Stimulated activated naive B cell treated with anti-CD40 and anti-IgM and Interleukin-4, amounts not matched to agents 10 μg/mL and 1 μg/mL and 100 μg/mL, for 72 hours (primary cell): ENCODE data around the gene HPS1.

ENCODE experiments used
- ATAC-seq, 2 donors: fragments of 150-1000 bp; cut with Tn5 transposase; replicated peaks; 2 replicates each; pipeline ENCODE4 v1.10.0; 2021; ENCODE audit warnings: moderate library complexity in 1 of 2
- DNase-seq: peaks from one replicate; pipeline ENCODE4 v3.0.0; 2021
- H3K27ac Mint-ChIP-seq: one replicate; pipeline ENCODE4 v1.8.0; 2022; ENCODE audit warnings: mild to moderate bottlenecking, mixed read lengths
- H3K27me3 Mint-ChIP-seq, 2 donors: one replicate each; pipeline ENCODE4 v1.8.0; 2022; ENCODE audit warnings: mixed read lengths in 2 of 2
- H3K36me3 Mint-ChIP-seq, 2 donors: one replicate each; pipeline ENCODE4 v1.8.0; 2022; ENCODE audit warnings: mixed read lengths in 2 of 2, mild to moderate bottlenecking in 1 of 2
- H3K4me1 Mint-ChIP-seq, 2 donors: one replicate each; pipeline ENCODE4 v1.8.0; 2022; ENCODE audit warnings: mixed read lengths in 2 of 2, mild to moderate bottlenecking in 1 of 2
- H3K4me3 Mint-ChIP-seq, 2 donors: one replicate each; pipeline ENCODE4 v1.8.0; 2022; ENCODE audit warnings: mild to moderate bottlenecking in 2 of 2, mixed read lengths in 2 of 2, moderate library complexity in 1 of 2
- H3K9me3 Mint-ChIP-seq, 2 donors: one replicate each; pipeline ENCODE4 v1.8.0; 2022; ENCODE audit warnings: mixed read lengths in 2 of 2, mild to moderate bottlenecking in 1 of 2

The HPS1 gene

DNA sequence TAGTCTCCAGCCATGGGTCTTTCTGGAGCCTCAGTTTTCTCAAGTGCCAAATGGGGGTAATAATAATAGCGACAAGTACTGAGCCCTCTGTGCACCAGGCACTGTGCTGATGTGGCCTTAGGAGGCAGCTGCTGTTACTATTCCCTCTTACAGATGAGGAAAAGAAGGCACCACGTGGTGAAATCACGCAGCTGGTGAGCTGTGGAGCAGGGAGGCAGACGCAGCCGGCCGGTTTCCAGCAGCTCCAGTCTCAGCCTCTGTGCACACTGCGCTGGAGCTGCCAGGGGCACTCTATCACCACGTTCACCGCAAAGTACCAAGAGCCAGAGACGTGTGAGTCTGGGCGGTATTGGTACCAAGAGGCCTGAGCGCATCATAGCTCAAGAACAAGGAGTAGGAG, 41.3 kb downstream of the HPS1 start:
- H3K27me3 Mint-ChIP-seq: no peaks in the 10 kb centered on the region
- H3K27ac Mint-ChIP-seq: no peak overlapping the region
- DNase-seq (no peak), ATAC-seq (no peak)
- no peak overlapping the region for H3K4me3 Mint-ChIP-seq
- H3K9me3 Mint-ChIP-seq: no peaks in the 10 kb centered on the region
- peaks cover 8 to 10% of the 10 kb centered on the region in 2 donors for H3K4me1 Mint-ChIP-seq
- peaks cover 2 to 11% of the 10 kb centered on the region in 2 donors for H3K36me3 Mint-ChIP-seq

DNA sequence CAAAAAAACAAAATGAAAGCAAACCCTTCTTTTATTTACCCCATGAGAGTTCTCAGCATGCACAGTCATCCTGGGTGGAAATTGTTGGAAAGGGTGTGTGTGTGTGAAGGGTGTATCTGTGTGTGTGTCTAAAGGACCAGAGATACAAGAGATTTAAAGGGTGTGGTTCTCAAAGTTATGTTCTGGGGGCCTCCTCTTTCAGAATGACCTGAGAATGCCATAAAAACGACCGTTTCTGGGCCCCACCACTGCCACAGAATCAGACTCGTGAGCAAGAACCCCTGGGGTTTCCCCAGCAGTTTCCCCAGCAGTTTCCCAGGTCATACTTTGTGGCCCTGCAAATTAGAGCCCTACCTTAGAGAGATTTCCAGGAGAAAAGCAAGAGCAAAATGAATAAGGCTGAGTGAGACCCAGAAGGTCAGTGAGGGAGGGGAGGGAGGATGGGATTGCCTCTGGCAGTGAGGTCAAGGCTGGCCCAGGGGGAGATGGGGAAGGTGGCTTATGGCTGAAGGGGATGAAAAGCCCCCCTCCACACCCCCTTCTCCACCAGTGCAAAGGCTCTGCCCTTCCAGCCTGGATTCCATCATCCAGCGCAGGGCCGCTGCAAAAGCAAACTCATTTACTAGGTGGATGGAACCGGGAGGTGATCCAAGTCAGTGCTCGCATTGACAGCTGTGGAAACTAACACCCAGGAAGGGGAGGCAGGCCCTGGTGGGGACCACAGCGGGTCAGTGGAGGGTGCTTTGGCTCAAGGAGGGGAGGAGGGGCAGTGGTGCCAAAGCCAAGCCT, 42.0 kb downstream of the HPS1 start:
- no peaks in the 10 kb centered on the region for H3K27me3 Mint-ChIP-seq
- peak overlapping the region; percentile 42 for H3K27ac Mint-ChIP-seq
- H3K4me1 Mint-ChIP-seq: peaks cover 8 to 10% of the 10 kb centered on the region in 2 donors
- H3K4me3 Mint-ChIP-seq: peak overlapping the region in 1 of 2 donors; percentile 8
- H3K36me3 Mint-ChIP-seq: peaks cover 2 to 11% of the 10 kb centered on the region in 2 donors
- DNase-seq (no peak), ATAC-seq (peak; percentile 38 to 67)
- H3K9me3 Mint-ChIP-seq: no peaks in the 10 kb centered on the region

DNA sequence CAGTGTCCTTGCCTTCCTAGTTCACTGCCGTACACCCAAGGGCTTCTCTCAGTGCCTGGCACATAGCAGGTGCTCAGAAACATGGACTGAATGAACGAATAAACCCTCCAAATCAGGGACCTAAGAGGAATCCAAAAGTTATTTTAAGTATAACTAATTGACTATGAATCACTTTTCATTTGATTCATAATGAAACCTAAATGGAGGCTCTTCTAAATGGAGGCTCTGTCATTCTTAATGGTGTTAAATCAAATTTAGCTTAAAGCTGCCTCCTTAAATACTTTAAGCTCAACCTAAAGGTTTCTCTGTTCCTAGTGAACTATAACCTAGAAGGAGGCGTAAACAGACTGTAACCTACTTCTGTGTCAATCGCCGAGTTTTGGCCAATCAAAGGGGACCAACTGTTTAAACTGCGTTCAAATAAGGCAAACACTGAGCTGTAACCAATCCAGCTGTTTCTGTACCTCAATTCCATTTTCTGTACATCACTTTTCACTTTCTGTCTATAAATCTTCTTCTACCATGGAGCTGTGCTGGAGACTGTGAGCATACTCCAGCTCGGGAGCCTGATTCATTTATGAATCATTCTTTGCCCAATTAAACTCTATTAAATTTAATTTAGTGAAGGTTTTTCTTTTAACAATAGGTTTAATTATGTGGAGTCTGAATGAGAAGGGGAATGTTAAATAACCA, 42.8 kb downstream of the HPS1 start:
- H3K27ac Mint-ChIP-seq: no peak overlapping the region
- H3K4me3 Mint-ChIP-seq: no peak overlapping the region
- no peaks in the 10 kb centered on the region for H3K27me3 Mint-ChIP-seq
- no peaks in the 10 kb centered on the region for H3K9me3 Mint-ChIP-seq
- ATAC-seq: no peak
- DNase-seq: no peak
- peaks cover 2 to 11% of the 10 kb centered on the region in 2 donors for H3K36me3 Mint-ChIP-seq
- peaks cover 6 to 8% of the 10 kb centered on the region in 2 donors for H3K4me1 Mint-ChIP-seq

DNA sequence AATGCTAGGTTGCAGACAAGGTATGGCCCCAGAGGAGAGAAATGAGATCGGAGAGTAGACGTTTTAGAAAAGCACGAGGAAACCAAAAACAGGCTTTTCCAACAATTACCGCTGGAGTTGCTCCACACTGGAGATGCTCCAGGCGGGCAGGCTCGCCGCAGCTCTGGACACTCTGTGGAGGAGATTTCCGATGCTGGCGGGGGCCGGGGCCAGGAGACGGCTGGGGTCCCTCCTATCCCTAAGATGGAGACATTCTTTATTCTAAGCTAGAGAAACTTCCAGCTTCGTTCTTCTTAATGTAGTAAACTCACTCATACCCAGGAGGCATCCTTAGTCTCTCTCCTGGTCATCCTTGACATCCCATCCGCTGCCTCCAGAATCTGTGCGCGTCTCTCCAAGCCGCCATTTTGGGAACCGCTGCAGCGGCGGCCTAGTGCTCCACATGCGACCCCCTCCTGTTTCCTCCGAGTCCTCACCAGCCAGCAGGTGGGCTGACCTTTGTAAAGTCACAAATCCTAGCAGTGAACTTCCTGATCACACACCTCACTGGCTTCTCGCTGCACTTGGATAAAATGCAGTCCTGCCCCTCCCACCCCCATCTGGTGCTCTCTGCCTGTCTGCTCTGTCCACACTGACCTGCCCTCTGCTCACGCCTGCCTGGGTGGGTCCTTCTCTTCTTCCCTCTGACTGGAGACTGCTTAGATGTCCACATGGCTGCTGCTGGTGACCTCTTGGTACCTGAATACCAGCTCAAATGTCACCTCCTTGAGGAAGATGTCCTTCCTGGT, 43.6 kb downstream of the HPS1 start:
- DNase-seq: no peak
- peaks cover 2 to 11% of the 10 kb centered on the region in 2 donors for H3K36me3 Mint-ChIP-seq
- no peaks in the 10 kb centered on the region for H3K9me3 Mint-ChIP-seq
- H3K4me3 Mint-ChIP-seq: no peak overlapping the region
- no peak overlapping the region for H3K27ac Mint-ChIP-seq
- no peaks in the 10 kb centered on the region for H3K27me3 Mint-ChIP-seq
- ATAC-seq: no peak
- peaks cover 5 to 8% of the 10 kb centered on the region in 2 donors for H3K4me1 Mint-ChIP-seq

DNA sequence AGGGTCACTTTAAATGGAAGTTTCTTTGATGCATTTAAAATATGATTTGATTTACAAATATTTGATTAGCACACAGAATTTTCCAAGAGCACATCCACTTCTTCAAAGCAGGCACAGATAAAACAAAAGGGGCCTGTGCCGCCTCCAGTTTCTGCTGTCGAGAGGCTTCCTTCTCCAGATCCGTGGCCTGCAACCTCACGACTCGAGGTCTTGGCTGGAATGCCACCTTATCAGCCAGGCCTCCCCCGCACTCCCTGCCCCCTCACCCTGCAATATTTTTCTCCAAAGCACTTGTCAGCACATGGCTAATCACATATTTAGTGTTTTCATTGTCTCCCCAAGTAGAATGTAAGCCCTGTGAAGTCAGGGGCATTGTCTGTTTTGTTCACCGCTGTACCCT, 44.3 kb downstream of the HPS1 start:
- Mint-ChIP-seq H3K4me3 (no peak overlapping the region), H3K27me3 (no peaks in the 10 kb centered on the region), H3K36me3 (peaks cover 2 to 11% of the 10 kb centered on the region in 2 donors), H3K4me1 (peaks cover 5 to 8% of the 10 kb centered on the region in 2 donors), H3K27ac (no peak overlapping the region), H3K9me3 (no peaks in the 10 kb centered on the region)
- ATAC-seq (no peak), DNase-seq (no peak)

DNA sequence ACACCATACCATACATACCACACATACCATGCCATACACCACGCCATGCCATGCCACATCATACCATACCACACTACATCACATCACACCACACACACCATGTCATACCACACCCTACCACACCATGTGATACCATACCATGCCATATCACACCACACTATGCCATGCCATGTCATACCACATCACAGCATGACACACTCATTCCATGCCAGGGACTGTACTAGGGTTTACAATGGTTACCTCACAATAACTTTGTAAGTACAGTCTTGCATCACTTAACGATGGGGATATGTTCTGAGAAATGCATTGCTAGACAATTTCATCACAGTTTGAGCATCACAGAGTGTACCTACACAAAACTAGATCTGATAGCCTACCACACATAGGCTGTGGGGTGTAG, 46.3 kb downstream of the HPS1 start:
- DNase-seq (no peak), ATAC-seq (no peak)
- peaks cover 5 to 8% of the 10 kb centered on the region in 2 donors for H3K4me1 Mint-ChIP-seq
- peaks cover 6 to 18% of the 10 kb centered on the region in 2 donors for H3K36me3 Mint-ChIP-seq
- H3K4me3 Mint-ChIP-seq: no peak overlapping the region
- H3K9me3 Mint-ChIP-seq: no peaks in the 10 kb centered on the region
- H3K27ac Mint-ChIP-seq: no peak overlapping the region
- no peaks in the 10 kb centered on the region for H3K27me3 Mint-ChIP-seq

DNA sequence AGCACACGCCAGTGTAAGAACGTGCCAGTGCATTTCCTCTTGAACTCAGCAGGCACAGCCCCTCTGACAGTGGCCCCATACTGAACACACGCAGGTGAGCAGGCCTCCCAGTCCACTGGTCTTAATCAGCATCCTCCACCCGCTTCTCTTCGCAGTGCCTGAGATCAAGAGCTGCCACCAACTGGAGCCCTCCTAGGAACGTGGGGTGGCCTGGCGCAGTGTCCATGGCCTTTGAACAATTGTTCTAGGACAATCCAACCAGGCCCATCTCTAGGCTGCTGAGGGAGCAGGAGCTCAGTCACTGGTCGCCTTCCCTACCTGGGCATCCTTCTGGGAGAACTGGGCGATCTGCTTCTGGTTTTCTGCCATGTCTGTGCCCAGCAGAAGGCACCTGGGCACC, 47.0 kb downstream of the HPS1 start:
- no peaks in the 10 kb centered on the region for H3K27me3 Mint-ChIP-seq
- H3K27ac Mint-ChIP-seq: no peak overlapping the region
- peaks cover 4 to 8% of the 10 kb centered on the region in 2 donors for H3K4me1 Mint-ChIP-seq
- ATAC-seq: no peak
- no peak for DNase-seq
- no peaks in the 10 kb centered on the region for H3K9me3 Mint-ChIP-seq
- no peak overlapping the region for H3K4me3 Mint-ChIP-seq
- H3K36me3 Mint-ChIP-seq: peaks cover 6 to 18% of the 10 kb centered on the region in 2 donors

DNA sequence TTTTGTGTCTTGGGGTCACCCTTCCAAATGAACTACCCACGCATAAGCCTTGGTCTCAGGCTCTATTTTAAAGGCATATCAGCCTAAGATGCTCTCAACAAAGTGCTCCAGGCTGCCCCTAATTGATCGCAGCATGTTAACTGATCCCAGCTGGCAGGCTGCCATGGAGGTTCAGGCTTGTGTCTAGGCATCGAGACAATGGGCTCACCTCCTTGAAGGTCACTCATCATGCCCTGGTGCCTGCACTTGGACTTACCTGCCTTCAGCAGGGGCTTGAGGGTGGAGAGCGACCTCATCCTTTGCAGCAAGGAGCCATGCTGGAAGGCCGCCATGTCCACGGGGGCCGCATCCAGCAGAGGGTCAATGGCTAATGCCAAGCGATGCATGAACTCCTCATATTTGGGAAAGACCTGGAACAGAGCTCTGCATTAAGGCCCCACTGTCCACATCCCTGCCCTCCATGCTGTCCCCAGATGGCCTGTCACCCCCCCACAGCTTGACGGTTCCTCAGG, 49.6 kb downstream of the HPS1 start:
- H3K9me3 Mint-ChIP-seq: no peaks in the 10 kb centered on the region
- no peak overlapping the region for H3K27ac Mint-ChIP-seq
- no peak for ATAC-seq
- H3K27me3 Mint-ChIP-seq: no peaks in the 10 kb centered on the region
- no peaks in the 10 kb centered on the region for H3K4me1 Mint-ChIP-seq
- no peak for DNase-seq
- peaks cover 7 to 9% of the 10 kb centered on the region in 2 donors for H3K36me3 Mint-ChIP-seq
- no peak overlapping the region for H3K4me3 Mint-ChIP-seq

DNA sequence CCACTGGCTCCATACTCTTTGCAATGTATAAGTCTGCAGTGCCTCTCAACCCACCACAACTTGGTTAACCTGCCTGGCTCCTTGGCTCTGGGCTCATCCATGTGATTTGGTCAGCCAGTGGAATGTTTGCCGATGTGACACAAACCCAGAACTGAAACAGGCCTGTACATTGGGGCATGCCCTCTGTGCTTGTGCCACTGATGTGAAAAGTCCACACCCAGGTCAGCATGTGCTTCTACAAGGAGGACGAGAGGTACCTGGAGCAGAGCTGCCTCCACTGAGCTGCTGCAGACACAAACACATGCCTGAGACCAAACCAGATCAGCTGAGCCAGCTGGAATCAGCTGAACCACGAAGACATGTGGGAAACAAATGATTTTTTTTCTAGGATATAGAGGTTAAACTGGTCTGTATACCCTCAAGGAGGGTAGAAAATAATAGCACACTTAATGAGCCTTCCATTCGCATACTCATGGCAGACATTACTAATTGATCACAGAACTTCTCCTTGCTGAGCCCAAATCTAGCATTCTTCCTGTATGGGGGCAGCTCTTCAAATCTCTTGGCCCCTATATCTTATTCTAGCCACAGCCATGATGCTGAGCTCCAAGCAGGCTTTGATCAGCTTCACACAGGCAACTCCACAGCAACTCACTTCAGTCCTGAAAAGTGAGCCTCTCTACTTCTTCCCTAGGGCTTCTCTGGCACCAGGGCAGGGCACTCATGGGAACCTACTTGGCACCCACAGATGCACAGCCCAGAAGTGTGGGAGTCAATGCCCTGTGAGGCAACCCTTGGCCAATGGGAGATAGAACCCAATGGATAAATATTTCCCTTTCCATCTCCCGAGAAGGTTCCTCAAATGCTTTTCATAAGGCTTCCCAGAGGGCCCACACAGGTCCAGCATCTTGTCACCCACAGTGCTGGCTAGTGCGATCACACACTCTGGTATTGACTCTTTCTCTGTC, 50.4 kb downstream of the HPS1 start:
- peaks cover 3 to 4% of the 10 kb centered on the region in 2 donors for H3K4me1 Mint-ChIP-seq
- H3K27me3 Mint-ChIP-seq: no peaks in the 10 kb centered on the region
- ATAC-seq (no peak), DNase-seq (no peak)
- no peak overlapping the region for H3K4me3 Mint-ChIP-seq
- peaks cover 7 to 9% of the 10 kb centered on the region in 2 donors for H3K36me3 Mint-ChIP-seq
- no peaks in the 10 kb centered on the region for H3K9me3 Mint-ChIP-seq
- no peak overlapping the region for H3K27ac Mint-ChIP-seq

DNA sequence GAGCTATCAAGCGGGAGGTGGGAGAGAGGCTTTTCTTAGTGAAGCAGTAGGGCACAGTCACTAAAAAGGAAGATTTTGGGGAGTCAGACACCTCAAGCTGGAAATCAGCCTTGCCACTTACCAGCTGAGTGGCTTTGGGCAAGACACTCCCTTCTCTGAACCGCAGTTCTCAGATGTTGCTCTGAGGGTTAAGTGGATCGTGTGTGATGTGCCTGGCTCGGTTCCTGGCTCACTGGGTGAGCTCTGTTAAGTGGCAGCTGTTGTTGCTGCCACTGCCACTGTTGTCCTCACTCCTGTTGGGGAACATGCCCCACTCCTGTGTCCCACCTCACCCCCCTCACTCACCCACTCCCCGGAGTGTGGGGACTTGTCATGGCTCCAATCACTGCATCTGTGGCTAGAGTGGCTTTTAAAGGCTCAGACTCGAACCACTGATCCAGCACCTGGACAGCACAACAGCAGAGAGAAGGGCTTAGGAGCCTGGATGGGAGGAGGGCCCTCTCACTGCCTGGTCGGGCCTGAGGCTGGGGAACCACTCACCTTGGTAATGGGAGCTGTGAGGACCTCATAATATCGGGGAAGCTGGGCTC, 51.8 kb downstream of the HPS1 start:
- DNase-seq: no peak
- Mint-ChIP-seq H3K4me3 (no peak overlapping the region), H3K27ac (no peak overlapping the region), H3K4me1 (peaks cover 6 to 16% of the 10 kb centered on the region in 2 donors), H3K9me3 (no peaks in the 10 kb centered on the region), H3K36me3 (peaks cover 7 to 9% of the 10 kb centered on the region in 2 donors), H3K27me3 (no peaks in the 10 kb centered on the region)
- no peak for ATAC-seq

DNA sequence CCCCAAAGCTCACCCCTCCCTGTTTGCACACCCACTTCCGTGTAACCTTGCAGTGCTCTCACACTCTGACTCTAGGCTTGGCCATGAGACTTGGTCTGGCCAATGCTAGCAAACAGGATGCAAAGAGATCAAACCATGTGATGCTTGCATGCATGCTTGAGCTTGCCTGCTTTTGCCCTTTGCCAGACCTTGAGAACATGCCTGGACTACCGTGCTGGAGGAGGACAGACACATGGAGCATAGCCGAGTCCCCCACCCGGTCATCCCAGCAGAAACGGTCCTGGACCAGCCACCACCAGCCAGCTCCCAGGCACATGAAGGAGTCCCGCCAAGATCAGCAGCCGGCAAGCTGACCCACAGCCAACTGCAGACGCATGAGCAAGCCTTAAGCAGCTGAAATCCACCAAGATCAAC, 55.1 kb downstream of the HPS1 start:
- no peak overlapping the region for H3K27ac Mint-ChIP-seq
- H3K36me3 Mint-ChIP-seq: peaks cover 3 to 5% of the 10 kb centered on the region in 2 donors
- no peak for ATAC-seq
- no peak overlapping the region for H3K4me3 Mint-ChIP-seq
- H3K9me3 Mint-ChIP-seq: no peaks in the 10 kb centered on the region
- H3K27me3 Mint-ChIP-seq: no peaks in the 10 kb centered on the region
- H3K4me1 Mint-ChIP-seq: peaks cover 6 to 16% of the 10 kb centered on the region in 2 donors
- DNase-seq: no peak

DNA sequence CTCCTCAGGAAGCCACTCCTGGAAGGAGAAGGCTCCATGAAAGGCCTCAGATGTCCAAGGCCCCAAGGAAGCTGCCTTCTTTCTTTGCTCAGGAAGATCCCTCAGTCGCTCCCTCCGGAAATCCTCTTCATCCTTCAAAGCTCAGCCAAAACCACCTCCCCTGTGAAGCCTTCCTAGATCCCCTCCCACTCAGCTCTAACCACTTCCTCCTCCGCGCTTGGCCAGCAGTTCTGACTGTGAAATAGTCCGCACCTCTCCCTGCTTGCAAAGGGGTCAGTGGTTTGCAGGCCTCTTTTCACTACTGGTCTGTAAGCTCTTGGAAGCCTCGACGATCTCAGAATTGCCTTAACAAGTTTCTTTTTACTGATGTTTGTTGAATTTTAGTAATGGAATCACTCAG, 55.7 kb downstream of the HPS1 start:
- DNase-seq: no peak
- no peaks in the 10 kb centered on the region for H3K27me3 Mint-ChIP-seq
- H3K4me1 Mint-ChIP-seq: peaks cover 6 to 16% of the 10 kb centered on the region in 2 donors
- no peak overlapping the region for H3K27ac Mint-ChIP-seq
- H3K9me3 Mint-ChIP-seq: no peaks in the 10 kb centered on the region
- ATAC-seq: peak in 1 of 2 donors; percentile 38
- H3K36me3 Mint-ChIP-seq: peaks cover 2 to 3% of the 10 kb centered on the region in 2 donors
- H3K4me3 Mint-ChIP-seq: no peak overlapping the region

DNA sequence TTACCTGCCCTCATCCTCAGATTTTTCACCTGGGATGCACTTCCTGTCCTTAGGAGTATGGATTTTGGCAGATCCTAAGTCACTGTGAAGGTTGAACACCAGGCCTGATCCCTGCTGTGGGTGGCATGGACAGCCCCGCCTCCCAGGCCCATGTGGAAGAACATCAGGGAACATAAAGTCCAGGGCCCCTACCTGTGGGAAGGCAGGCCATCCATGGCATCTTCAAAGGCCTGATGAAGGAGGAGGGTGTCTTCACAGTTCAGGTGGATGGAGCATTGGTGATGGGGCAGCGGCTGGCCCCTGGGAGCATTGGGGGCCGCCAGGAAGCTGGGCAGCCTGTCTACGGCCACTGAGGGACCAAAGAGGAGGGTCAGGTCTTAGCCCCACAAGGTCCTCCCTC, 56.3 kb downstream of the HPS1 start:
- H3K4me3 Mint-ChIP-seq: no peak overlapping the region
- H3K27me3 Mint-ChIP-seq: no peaks in the 10 kb centered on the region
- ATAC-seq: no peak
- no peaks in the 10 kb centered on the region for H3K9me3 Mint-ChIP-seq
- no peak overlapping the region for H3K27ac Mint-ChIP-seq
- no peak for DNase-seq
- H3K4me1 Mint-ChIP-seq: peaks cover 6 to 16% of the 10 kb centered on the region in 2 donors
- H3K36me3 Mint-ChIP-seq: peaks cover 2 to 3% of the 10 kb centered on the region in 2 donors
